ENCODE results near the gene ELOB. TPM values are rescaled to one million over a fixed set of nuclear protein-coding genes. Genes with fewer than 3 reads are reported as not detected.

Gene ELOB
- total RNA-seq, 2 donors from 2014 or later = 264 to 272 TPM

- no peak overlapping the region for H3K27ac ChIP-seq (ENCODE audit: low read depth, low read length)
- TF ChIP-seq CTCF (conservative IDR thresholded peaks at IDR 0.05) = no peak
- 68 to 84% methylated on average over 5 to 9 of the region's 9 CpGs for WGBS, 2 experiments (ENCODE audit: insufficient coverage in 1 of 2, insufficient read length in 1 of 2)
- no peaks in the 10 kb centered on the region for H3K36me3 Mint-ChIP-seq (ENCODE audit: low read depth)
- no peaks in the 10 kb centered on the region for H3K9me3 Mint-ChIP-seq
- no peak overlapping the region for H3K4me3 Mint-ChIP-seq
- no peaks in the 10 kb centered on the region for H3K4me1 ChIP-seq (ENCODE audit: control insufficient read depth, insufficient read depth, low read length)
- H3K4me3 ChIP-seq (ENCODE audit: low read length) = no peak overlapping the region
- no peaks in the 10 kb centered on the region for H3K9me3 ChIP-seq (ENCODE audit: control insufficient read depth, low read length)
- no peaks in the 10 kb centered on the region for H3K4me1 Mint-ChIP-seq
- H3K27me3 Mint-ChIP-seq (ENCODE audit: insufficient read depth) = no peaks in the 10 kb centered on the region
- DNase-seq = peak; percentile 26
- no peak overlapping the region for H3K27ac Mint-ChIP-seq
- no peak overlapping the region for H3K9ac ChIP-seq (ENCODE audit: extremely low read depth, low read length, poor library complexity, severe bottlenecking)
- H3K36me3 ChIP-seq (ENCODE audit: control insufficient read depth, insufficient read depth, low read length) = no peaks in the 10 kb centered on the region
- no peaks in the 10 kb centered on the region for H3K27me3 ChIP-seq (ENCODE audit: control insufficient read depth, insufficient read depth, low read length, poor library complexity, severe bottlenecking)
Observed at GRCh38 chr16:2821487-2822157, 44.5 kb upstream of the ELOB start.

DNA sequence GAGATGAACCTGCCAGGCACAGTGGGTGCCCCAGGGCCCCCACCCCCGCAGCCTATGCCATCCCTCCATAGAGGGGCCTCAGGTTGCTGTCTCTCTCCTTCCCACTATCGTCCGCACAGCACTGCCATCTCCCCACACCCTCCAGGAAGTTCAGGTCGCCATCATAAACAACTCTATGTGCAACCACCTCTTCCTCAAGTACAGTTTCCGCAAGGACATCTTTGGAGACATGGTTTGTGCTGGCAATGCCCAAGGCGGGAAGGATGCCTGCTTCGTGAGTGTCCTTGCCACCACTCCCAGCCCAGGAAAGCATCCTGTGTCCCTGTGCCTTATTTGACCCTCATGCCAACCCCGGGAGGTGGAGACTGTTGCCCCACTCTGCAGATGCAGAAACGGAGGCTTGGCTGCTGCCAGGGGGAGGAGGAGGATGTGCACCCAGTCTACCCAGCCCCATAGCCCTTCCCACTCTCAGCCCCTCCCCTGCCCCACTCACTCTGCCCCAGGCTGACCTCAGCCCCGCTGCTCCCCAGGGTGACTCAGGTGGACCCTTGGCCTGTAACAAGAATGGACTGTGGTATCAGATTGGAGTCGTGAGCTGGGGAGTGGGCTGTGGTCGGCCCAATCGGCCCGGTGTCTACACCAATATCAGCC is 43.9 kb upstream of the ELOB start:
- Mint-ChIP-seq H3K27ac (no peak overlapping the region), H3K27me3 (ENCODE audit: insufficient read depth) (no peaks in the 10 kb centered on the region), H3K4me1 (no peaks in the 10 kb centered on the region), H3K9me3 (no peaks in the 10 kb centered on the region), H3K4me3 (no peak overlapping the region), H3K36me3 (ENCODE audit: low read depth) (no peaks in the 10 kb centered on the region)
- Histone ChIP-seq H3K9ac (ENCODE audit: extremely low read depth, low read length, poor library complexity, severe bottlenecking) (no peak overlapping the region), H3K36me3 (ENCODE audit: control insufficient read depth, insufficient read depth, low read length) (no peaks in the 10 kb centered on the region), H3K27me3 (ENCODE audit: control insufficient read depth, insufficient read depth, low read length, poor library complexity, severe bottlenecking) (no peaks in the 10 kb centered on the region), H3K4me1 (ENCODE audit: control insufficient read depth, insufficient read depth, low read length) (no peaks in the 10 kb centered on the region), H3K9me3 (ENCODE audit: control insufficient read depth, low read length) (no peaks in the 10 kb centered on the region), H3K27ac (ENCODE audit: low read depth, low read length) (no peak overlapping the region), H3K4me3 (ENCODE audit: low read length) (no peak overlapping the region)
- WGBS, 2 experiments (ENCODE audit: insufficient coverage in 1 of 2, insufficient read length in 1 of 2) = 88 to 94% methylated on average over 7 to 14 of the region's 14 CpGs
- peak; percentile 40 for DNase-seq
- TF ChIP-seq CTCF (conservative IDR thresholded peaks at IDR 0.05) = no peak

DNA sequence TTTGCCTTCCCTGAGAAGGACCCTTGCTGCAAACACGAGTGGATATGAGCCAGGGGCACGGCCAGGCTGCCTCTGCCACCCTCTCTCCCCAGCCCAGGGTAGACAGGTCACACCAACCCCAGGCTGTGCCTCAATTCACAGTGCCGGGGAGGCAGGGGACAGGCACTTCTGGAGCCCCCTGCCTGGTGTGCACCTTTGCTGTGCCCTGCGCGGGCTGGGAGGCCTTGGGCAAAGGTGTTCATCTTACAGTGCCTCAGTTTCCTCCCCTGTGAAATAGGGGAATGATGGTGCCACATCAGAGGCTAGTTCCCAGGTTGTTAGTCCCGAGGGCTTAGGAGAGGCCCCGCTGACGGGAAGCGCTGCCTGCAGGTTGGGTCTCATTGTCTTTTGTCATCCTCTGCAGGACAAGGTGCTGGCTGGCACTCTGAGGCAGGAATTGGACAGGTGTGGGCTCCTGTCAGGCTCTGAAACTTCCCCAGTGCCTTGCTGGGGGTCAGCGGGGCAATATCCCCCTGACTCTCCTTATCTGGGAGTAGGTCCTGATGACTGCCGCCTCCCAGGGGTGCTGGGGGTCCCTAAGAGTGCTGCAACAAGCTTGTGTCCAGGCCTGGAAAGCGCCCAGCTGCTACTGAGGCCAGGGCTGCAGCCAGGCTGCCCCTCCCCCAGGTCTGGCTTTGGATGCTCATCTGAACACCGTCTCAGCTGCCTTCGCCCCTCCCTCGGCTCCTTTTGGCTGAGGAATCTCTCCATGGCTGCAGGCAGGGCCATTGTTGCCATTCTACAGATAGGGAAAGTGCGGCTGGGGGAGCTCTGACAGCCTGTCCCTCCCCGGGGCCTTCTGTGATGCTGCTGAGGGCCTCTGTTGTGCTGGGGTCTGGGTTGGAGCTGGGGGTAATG is 43.1 kb upstream of the ELOB start:
- no peak overlapping the region for H3K27ac Mint-ChIP-seq
- Histone ChIP-seq H3K27ac (ENCODE audit: low read depth, low read length) (no peak overlapping the region), H3K36me3 (ENCODE audit: control insufficient read depth, insufficient read depth, low read length) (no peaks in the 10 kb centered on the region), H3K9me3 (ENCODE audit: control insufficient read depth, low read length) (no peaks in the 10 kb centered on the region), H3K4me3 (ENCODE audit: low read length) (no peak overlapping the region), H3K27me3 (ENCODE audit: control insufficient read depth, insufficient read depth, low read length, poor library complexity, severe bottlenecking) (no peaks in the 10 kb centered on the region), H3K9ac (ENCODE audit: extremely low read depth, low read length, poor library complexity, severe bottlenecking) (no peak overlapping the region), H3K4me1 (ENCODE audit: control insufficient read depth, insufficient read depth, low read length) (no peaks in the 10 kb centered on the region)
- no peaks in the 10 kb centered on the region for H3K36me3 Mint-ChIP-seq (ENCODE audit: low read depth)
- WGBS, 2 experiments (ENCODE audit: insufficient coverage in 1 of 2, insufficient read length in 1 of 2) = 82 to 83% methylated on average over 9 to 17 of the region's 17 CpGs
- DNase-seq = peak; percentile 52
- H3K4me3 Mint-ChIP-seq = no peak overlapping the region
- H3K4me1 Mint-ChIP-seq = no peaks in the 10 kb centered on the region
- no peaks in the 10 kb centered on the region for H3K27me3 Mint-ChIP-seq (ENCODE audit: insufficient read depth)
- H3K9me3 Mint-ChIP-seq = no peaks in the 10 kb centered on the region
- TF ChIP-seq CTCF (conservative IDR thresholded peaks at IDR 0.05) = no peak

Data from endodermal cell (in vitro differentiated cells).